Measurements from ENCODE around the gene MRPL24. TPM values are rescaled to one million over a fixed set of nuclear protein-coding genes. Genes with fewer than 3 reads are reported as not detected.
A peak's percentile ranks its signal among the peaks of the same experiment; 100 is the strongest.

Gene MRPL24
- total RNA-seq, 1 donor from 2014 or later = 46.5 TPM

GRCh38 chr1:156711011-156711817 lies 29.7 kb downstream of the MRPL24 start:
- Histone ChIP-seq H3K79me2 (ENCODE audit: insufficient read depth, low read length) (no peaks in the 10 kb centered on the region), H3K27me3 (ENCODE audit: insufficient read depth, low read length) (no peaks in the 10 kb centered on the region), H3K9ac (ENCODE audit: low read length) (no peak overlapping the region), H3K4me3 (ENCODE audit: insufficient read depth, low read depth, low read length) (no peak overlapping the region), H3K4me2 (ENCODE audit: low read length) (peak overlapping the region; percentile 47), H3K27ac (ENCODE audit: low read depth, low read length) (no peak overlapping the region), H3K36me3 (ENCODE audit: insufficient read depth, low read length) (no peaks in the 10 kb centered on the region), H3K9me3 (ENCODE audit: insufficient read depth, low read depth, low read length) (no peaks in the 10 kb centered on the region), H4K20me1 (ENCODE audit: insufficient read depth, low read length) (no peaks in the 10 kb centered on the region), H3K4me1 (ENCODE audit: insufficient read depth, low read length) (peaks cover 52% of the 10 kb centered on the region), H2AFZ (ENCODE audit: low read depth, low read length) (no peak overlapping the region)
- Mint-ChIP-seq H3K4me1 (ENCODE audit: low read depth, unreplicated experiment) (peaks cover 31% of the 10 kb centered on the region), H3K4me3 (ENCODE audit: unreplicated experiment) (no peak overlapping the region), H3K36me3 (ENCODE audit: low read depth, unreplicated experiment) (peaks cover 13% of the 10 kb centered on the region), H3K9me3 (ENCODE audit: unreplicated experiment) (no peaks in the 10 kb centered on the region), H3K27ac (ENCODE audit: unreplicated experiment) (peak overlapping the region; percentile 41), H3K27me3 (ENCODE audit: low read depth, unreplicated experiment) (no peaks in the 10 kb centered on the region)
- DNase-seq (ENCODE audit: low read depth) (no peak), FAIRE-seq (no peak)
- no peak for TF ChIP-seq EZH2 (IDR thresholded peaks at IDR 0.05; ENCODE audit: insufficient read depth, low read length)
- TF ChIP-seq CTCF (IDR thresholded peaks at IDR 0.05; ENCODE audit: insufficient read depth, low read depth, low read length) = no peak

DNA sequence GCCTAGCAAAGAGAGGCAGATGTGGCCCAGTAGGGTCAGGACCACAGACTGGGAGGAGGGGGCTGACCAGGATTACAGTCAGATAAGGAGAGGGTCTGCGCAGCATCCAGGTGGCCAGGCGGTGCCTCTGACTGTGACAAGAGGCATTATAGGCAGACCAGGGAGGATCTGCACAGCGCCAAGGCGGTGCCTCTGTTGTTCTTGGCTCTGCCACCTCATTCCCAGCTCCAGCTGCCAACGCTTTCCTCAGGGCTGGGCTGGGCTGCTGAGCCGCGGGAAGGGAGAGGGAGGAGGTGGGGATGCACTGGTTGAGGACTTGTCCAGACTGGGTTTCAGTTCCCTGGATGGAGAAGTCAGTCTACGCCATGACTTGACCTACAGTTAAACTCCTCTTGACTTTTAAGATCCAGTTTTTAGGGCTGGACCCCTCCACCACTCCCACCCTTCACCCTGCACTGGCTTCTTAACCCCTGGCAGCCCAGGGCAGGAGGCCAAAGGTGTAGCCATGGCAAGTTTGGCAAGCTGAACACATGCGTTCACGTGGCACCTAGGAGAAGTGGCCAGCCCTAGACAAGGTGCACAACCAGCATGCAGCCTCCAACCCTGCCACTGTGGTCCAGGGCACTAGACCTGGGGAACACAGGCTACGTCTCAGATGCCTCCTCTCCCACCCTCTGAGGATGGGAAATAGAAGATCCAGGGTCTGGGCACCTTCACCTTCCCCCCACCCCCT lies 31.0 kb downstream of the MRPL24 start:
- peaks cover 31% of the 10 kb centered on the region for H3K4me1 Mint-ChIP-seq (ENCODE audit: low read depth, unreplicated experiment)
- TF ChIP-seq EZH2 (IDR thresholded peaks at IDR 0.05; ENCODE audit: insufficient read depth, low read length) (no peak), CTCF (IDR thresholded peaks at IDR 0.05; ENCODE audit: insufficient read depth, low read depth, low read length) (no peak)
- FAIRE-seq (no peak), DNase-seq (ENCODE audit: low read depth) (peak; percentile 57)
- Histone ChIP-seq H3K4me2 (ENCODE audit: low read length) (peak overlapping the region; percentile 47), H3K4me3 (ENCODE audit: insufficient read depth, low read depth, low read length) (no peak overlapping the region), H2AFZ (ENCODE audit: low read depth, low read length) (no peak overlapping the region), H3K27ac (ENCODE audit: low read depth, low read length) (no peak overlapping the region), H3K9ac (ENCODE audit: low read length) (peak overlapping the region; percentile 10), H3K9me3 (ENCODE audit: insufficient read depth, low read depth, low read length) (no peaks in the 10 kb centered on the region), H3K4me1 (ENCODE audit: insufficient read depth, low read length) (peaks cover 65% of the 10 kb centered on the region), H3K36me3 (ENCODE audit: insufficient read depth, low read length) (no peaks in the 10 kb centered on the region), H3K27me3 (ENCODE audit: insufficient read depth, low read length) (no peaks in the 10 kb centered on the region), H3K79me2 (ENCODE audit: insufficient read depth, low read length) (no peaks in the 10 kb centered on the region), H4K20me1 (ENCODE audit: insufficient read depth, low read length) (no peaks in the 10 kb centered on the region)
- H3K4me3 Mint-ChIP-seq (ENCODE audit: unreplicated experiment) = no peak overlapping the region
- no peaks in the 10 kb centered on the region for H3K9me3 Mint-ChIP-seq (ENCODE audit: unreplicated experiment)
- no peaks in the 10 kb centered on the region for H3K27me3 Mint-ChIP-seq (ENCODE audit: low read depth, unreplicated experiment)
- peaks cover 5% of the 10 kb centered on the region for H3K36me3 Mint-ChIP-seq (ENCODE audit: low read depth, unreplicated experiment)
- H3K27ac Mint-ChIP-seq (ENCODE audit: unreplicated experiment) = no peak overlapping the region
